Inflammatory macrophage (primary cell): ENCODE data around the gene WDR12.
A peak's percentile ranks its signal among the peaks of the same experiment; 100 is the strongest.
"Not testable (repeated sequence)": the region's sequence is repeated elsewhere in the genome, so short reads cannot be mapped to it uniquely, and the experiment has no call there.

Experiments used
- DNase-seq, 2 donors: peaks; one replicate each; pipeline ENCODE4 v3.0.0-alpha.2; 2020 to 2022
- total RNA-seq, 18 experiments: gene quantifications; one replicate each; lab custom pipeline; 2026; ENCODE audit warnings: mixed read lengths in 6 of 18, inconsistent platforms in 2 of 18; lab: John Stamatoyannopoulos, UW

WDR12 gene
- 9.2 to 58.5 (median 43.5) reads per million in 18 experiments for total RNA-seq

- DNase-seq: peak; percentile 93 to 95
These were observed at the start of gene WDR12, which contains the start of gene CARF for GRCh38 chr2:202911512-202912341. Gene WDR12, minus strand, starts transcription at chr2:202911673. Its CDS starts 197 bp downstream, at chr2:202911476. Gene CARF, plus strand, starts transcription at chr2:202912275. Its CDS starts 29,628 bp downstream, at chr2:202941903.

GRCh38 chr2:202960524-202960923 is 49.1 kb upstream of the WDR12 start:
- DNase-seq: no peak

- DNase-seq: peak; percentile 83 to 96
These were observed 39.1 kb upstream of the WDR12 start for GRCh38 chr2:202950592-202950991.

- DNase-seq: not testable (repeated sequence)
These were observed 37.9 kb upstream of the WDR12 start for GRCh38 chr2:202949333-202949732.

GRCh38 chr2:202945497-202945896 is 34.0 kb upstream of the WDR12 start:
- DNase-seq: no peak

- DNase-seq: no peak
These were observed 33.3 kb upstream of the WDR12 start for GRCh38 chr2:202944816-202945215.

GRCh38 chr2:202944408-202944807 is 32.9 kb upstream of the WDR12 start:
- DNase-seq: no peak

- no peak for DNase-seq
These were observed 30.3 kb upstream of the WDR12 start for GRCh38 chr2:202941771-202942170.

- no peak for DNase-seq
These were observed 27.5 kb upstream of the WDR12 start for GRCh38 chr2:202938960-202939359.

GRCh38 chr2:202934456-202934855 is 23.0 kb upstream of the WDR12 start:
- no peak for DNase-seq

- DNase-seq: no peak
These were observed 22.5 kb upstream of the WDR12 start for GRCh38 chr2:202933958-202934357.

GRCh38 chr2:202933139-202933510 is 21.7 kb upstream of the WDR12 start:
- no peak for DNase-seq

- DNase-seq: no peak
These were observed 21.1 kb upstream of the WDR12 start for GRCh38 chr2:202932425-202933138.

- no peak for DNase-seq
These were observed 7.4 kb upstream of the WDR12 start for GRCh38 chr2:202918860-202919259.

GRCh38 chr2:202912342-202913201 is 1.1 kb upstream of the WDR12 start:
- not testable (repeated sequence) for DNase-seq

- no peak for DNase-seq
These were observed 316 bp downstream of the WDR12 start for GRCh38 chr2:202911203-202911511.

- no peak for DNase-seq
These were observed 775 bp downstream of the WDR12 start for GRCh38 chr2:202910698-202911097.

- not testable (repeated sequence) for DNase-seq
These were observed 1.2 kb downstream of the WDR12 start for GRCh38 chr2:202910250-202910649.

- peak; percentile 2 to 39 for DNase-seq
These were observed 1.9 kb downstream of the WDR12 start for GRCh38 chr2:202909394-202910192.

GRCh38 chr2:202908186-202908585 is 3.3 kb downstream of the WDR12 start:
- no peak for DNase-seq

GRCh38 chr2:202905507-202905906 is 6.0 kb downstream of the WDR12 start:
- not testable (repeated sequence) for DNase-seq

GRCh38 chr2:202885190-202885589 is 26.3 kb downstream of the WDR12 start:
- no peak for DNase-seq
